ENCODE data around the gene TYMS.

- TF ChIP-seq, protein P1, sequence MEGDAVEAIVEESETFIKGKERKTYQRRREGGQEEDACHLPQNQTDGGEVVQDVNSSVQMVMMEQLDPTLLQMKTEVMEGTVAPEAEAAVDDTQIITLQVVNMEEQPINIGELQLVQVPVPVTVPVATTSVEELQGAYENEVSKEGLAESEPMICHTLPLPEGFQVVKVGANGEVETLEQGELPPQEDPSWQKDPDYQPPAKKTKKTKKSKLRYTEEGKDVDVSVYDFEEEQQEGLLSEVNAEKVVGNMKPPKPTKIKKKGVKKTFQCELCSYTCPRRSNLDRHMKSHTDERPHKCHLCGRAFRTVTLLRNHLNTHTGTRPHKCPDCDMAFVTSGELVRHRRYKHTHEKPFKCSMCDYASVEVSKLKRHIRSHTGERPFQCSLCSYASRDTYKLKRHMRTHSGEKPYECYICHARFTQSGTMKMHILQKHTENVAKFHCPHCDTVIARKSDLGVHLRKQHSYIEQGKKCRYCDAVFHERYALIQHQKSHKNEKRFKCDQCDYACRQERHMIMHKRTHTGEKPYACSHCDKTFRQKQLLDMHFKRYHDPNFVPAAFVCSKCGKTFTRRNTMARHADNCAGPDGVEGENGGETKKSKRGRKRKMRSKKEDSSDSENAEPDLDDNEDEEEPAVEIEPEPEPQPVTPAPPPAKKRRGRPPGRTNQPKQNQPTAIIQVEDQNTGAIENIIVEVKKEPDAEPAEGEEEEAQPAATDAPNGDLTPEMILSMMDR (IDR thresholded peaks at IDR 0.05), result no peak
- TF ChIP-seq EP300 (IDR thresholded peaks at IDR 0.05) (no peak), POLR2A (IDR thresholded peaks at IDR 0.05) (no peak)
These were observed 52.3 kb downstream of the TYMS start for GRCh38 chr18:709771-710170.
